Small intestine (tissue), 7 donors: ENCODE results near the gene RERE. TPM values are rescaled to one million over a fixed set of nuclear protein-coding genes. Genes with fewer than 3 reads are reported as not detected.
"Not testable (repeated sequence)": the region's sequence is repeated elsewhere in the genome, so short reads cannot be mapped to it uniquely, and the experiment has no call there.

Source experiments
- DNase-seq, 2 donors: peaks; one replicate each; pipeline versions ENCODE4 v3.0.0 to v3.0.0-alpha.2; 2013
- FAIRE-seq: peaks from 2 replicates; lab custom pipeline; 2012; peaks lifted over from hg19 to GRCh38; lab: Jason Lieb, UNC
- H3K27ac ChIP-seq, 3 donors: one replicate each; pipeline ENCODE4 v1.5.1; 2013; ENCODE audit warnings: low read length in 2 of 3, mild to moderate bottlenecking in 2 of 3, control low read depth in 1 of 3, inconsistent platforms in 1 of 3, low read depth in 1 of 3, moderate library complexity in 1 of 3
- H3K27me3 ChIP-seq, 3 donors: one replicate each; pipeline ENCODE4 v1.6.1; 2013; ENCODE audit warnings: low read length in 3 of 3, inconsistent platforms in 1 of 3; ENCODE audit not compliant: control insufficient read depth in 3 of 3, insufficient read depth in 3 of 3
- H3K36me3 ChIP-seq, 3 donors: one replicate each; pipeline ENCODE4 v1.6.1; 2013; ENCODE audit warnings: low read length in 3 of 3, inconsistent platforms in 1 of 3, low read depth in 1 of 3, mild to moderate bottlenecking in 1 of 3, moderate library complexity in 1 of 3; ENCODE audit not compliant: control insufficient read depth in 3 of 3, insufficient read depth in 2 of 3
- H3K4me1 ChIP-seq, 3 donors: one replicate each; pipeline ENCODE4 v1.6.1; 2013; ENCODE audit warnings: low read length in 2 of 3, inconsistent platforms in 1 of 3, low read depth in 1 of 3, mild to moderate bottlenecking in 1 of 3, moderate library complexity in 1 of 3; ENCODE audit not compliant: control insufficient read depth in 3 of 3, insufficient read depth in 2 of 3
- H3K4me3 ChIP-seq, 3 donors: one replicate each; pipeline ENCODE4 v1.5.1; 2013; ENCODE audit warnings: low read length in 3 of 3, control low read depth in 1 of 3, inconsistent platforms in 1 of 3, low read depth in 1 of 3, mild to moderate bottlenecking in 1 of 3, moderate library complexity in 1 of 3
- H3K9me3 ChIP-seq, 2 donors: one replicate each; pipeline ENCODE4 v1.6.1; 2013; ENCODE audit warnings: low read depth in 1 of 2, low read length in 1 of 2; ENCODE audit not compliant: control insufficient read depth in 2 of 2, insufficient read depth in 1 of 2
- WGBS, 3 donors: extraction: QIAGEN DNeasy Blood & Tissue Kit; methylation state at CpG; one replicate each; pipeline ENCODE4 v1.1.7; 2013; 5-methylcytosine and 5-hydroxymethylcytosine counted together
- polyA plus RNA-seq, 4 donors: library from polyadenylated mRNA; stranded (reverse) in 3 of 4; unstranded in 1 of 4; fragments of 200-250 nt in 3 of 4; fragments of 120-200 nt in 1 of 4; gene quantifications; one replicate each; pipeline versions ENCODE4 v1.2.1 to v1.2.3, GENCODE V29; 2013
- donor health status: healthy with polysubstance abuse.
- donor health status: control.
- donor health status: control.
- donor health status: Bipolar disorder and iron deficiency.
- donor health status: healthy.

The RERE gene
- polyA plus RNA-seq, 4 donors: 19.5 to 66.8 (median 25.8) TPM

DNA sequence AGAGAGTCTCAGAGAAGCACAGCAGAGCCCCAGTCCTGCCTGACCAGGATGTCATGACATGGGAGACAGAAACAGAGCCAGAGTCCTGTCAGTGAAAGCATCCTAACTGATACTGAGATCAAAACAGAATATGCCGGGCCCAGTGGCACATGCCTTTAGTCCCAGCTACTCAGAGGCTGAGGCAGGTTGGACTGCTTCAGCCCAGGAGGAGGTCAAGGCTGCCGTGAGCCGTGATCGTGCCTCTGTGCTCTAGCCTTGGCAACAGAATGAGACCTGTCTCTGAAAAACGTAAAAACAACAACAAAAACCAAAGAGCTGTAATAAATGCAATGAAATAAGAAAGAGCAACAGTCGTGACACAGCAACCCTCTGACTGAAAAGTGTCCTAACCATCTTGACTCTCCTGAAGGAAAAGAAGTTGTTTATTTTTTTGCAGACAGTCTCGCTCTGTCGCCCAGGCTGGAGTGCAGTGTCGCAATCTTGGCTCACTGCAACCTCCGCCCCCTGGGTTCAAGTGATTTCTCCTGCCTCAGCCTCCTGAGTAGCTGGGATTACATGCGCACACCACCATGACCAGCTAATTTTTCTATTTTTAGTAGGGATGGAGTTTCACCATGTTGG is 310.3 kb downstream of the RERE start:
- DNase-seq (no peak), FAIRE-seq (no peak)
- Histone ChIP-seq H3K27me3 (no peaks in the 10 kb centered on the region), H3K9me3 (no peaks in the 10 kb centered on the region), H3K4me1 (no peaks in the 10 kb centered on the region), H3K36me3 (peaks cover 0 to 22% (median 4%) of the 10 kb centered on the region in 3 donors), H3K4me3 (no peak overlapping the region), H3K27ac (peak overlapping the region in 1 of 3 donors; percentile 12)
- 83 to 96% (median 86%) methylated on average over 11 of the region's 11 CpGs for WGBS, 3 donors

DNA sequence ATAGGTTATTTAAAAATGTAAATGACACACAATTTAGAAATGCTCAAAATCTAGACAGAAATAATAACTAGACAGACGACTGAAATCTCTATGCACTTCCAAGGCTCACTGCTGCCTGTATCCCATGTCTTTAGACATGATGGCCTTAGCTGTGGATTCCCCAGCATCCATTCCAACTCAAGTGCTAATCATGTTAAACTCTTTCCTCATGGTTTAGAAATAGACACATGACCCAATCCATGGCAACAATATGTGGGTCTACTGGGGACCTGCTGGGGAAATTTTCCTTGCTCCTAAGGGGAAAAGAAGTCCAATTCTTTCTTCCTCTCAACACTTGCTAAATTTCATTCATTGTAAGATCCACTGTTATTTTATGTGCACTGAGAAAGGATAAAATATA is 311.0 kb downstream of the RERE start:
- Histone ChIP-seq H3K27me3 (no peaks in the 10 kb centered on the region), H3K9me3 (no peaks in the 10 kb centered on the region), H3K27ac (no peak overlapping the region), H3K36me3 (peaks cover 0 to 22% (median 4%) of the 10 kb centered on the region in 3 donors), H3K4me1 (no peaks in the 10 kb centered on the region), H3K4me3 (no peak overlapping the region)
- FAIRE-seq (no peak), DNase-seq (no peak)
- WGBS, 3 donors: 82 to 89% (median 86%) methylated on average over 1 of the region's 1 CpG

DNA sequence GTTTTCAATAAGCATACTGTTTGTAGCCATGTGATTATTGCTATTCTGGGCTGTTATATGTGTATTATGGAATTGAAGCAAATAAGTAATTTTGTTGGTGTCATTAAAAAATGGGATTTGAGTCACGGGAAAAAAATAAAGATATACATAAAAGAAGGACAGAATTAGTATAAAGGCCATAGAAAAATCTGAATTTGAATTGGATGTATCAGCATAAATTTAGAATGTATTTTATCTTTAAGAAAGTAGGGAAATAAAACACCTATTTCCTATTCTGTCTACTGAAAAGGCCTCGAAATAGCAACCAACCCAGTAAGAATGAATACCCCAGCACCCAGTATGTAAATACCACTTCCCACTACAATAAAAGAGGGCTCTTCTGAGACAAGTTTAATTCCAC is 313.6 kb downstream of the RERE start:
- FAIRE-seq: no peak

DNA sequence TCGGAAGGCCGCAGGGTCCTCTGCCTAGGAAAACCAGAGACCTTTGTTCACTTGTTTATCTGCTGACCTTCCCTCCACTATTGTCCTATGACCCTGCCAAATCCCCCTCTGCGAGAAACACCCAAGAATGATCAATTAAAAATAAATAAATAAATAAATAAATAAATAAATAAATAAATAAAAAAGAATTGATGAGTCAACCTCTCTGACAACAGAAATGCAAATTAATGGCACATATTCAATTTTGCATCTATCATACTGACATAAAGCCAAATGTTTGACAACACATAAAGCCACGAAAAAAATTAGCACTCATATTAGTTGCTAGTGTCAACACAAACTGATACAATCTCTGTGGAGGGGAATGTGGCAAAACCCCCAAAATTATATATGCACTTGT is 314.5 kb downstream of the RERE start:
- peaks cover 0 to 24% (median 4%) of the 10 kb centered on the region in 3 donors for H3K36me3 ChIP-seq
- H3K4me1 ChIP-seq, H3K4me3 ChIP-seq, H3K9me3 ChIP-seq, H3K27ac ChIP-seq, DNase-seq, FAIRE-seq, H3K27me3 ChIP-seq: not testable (repeated sequence)
- 67 to 94% (median 88%) methylated on average over 3 to 4 of the region's 4 CpGs for WGBS, 3 donors

More for the DNA sequence above, 313.6 kb downstream of the RERE start:
- no peaks in the 10 kb centered on the region for H3K27me3 ChIP-seq
- 92 to 95% (median 94%) methylated on average over 2 of the region's 2 CpGs for WGBS, 3 donors
- H3K4me1 ChIP-seq: no peaks in the 10 kb centered on the region
- peaks cover 0 to 24% (median 4%) of the 10 kb centered on the region in 3 donors for H3K36me3 ChIP-seq
- H3K27ac ChIP-seq: no peak overlapping the region
- H3K9me3 ChIP-seq: peaks cover 0 to 5% of the 10 kb centered on the region in 2 donors
- DNase-seq: no peak
- no peak overlapping the region for H3K4me3 ChIP-seq

DNA sequence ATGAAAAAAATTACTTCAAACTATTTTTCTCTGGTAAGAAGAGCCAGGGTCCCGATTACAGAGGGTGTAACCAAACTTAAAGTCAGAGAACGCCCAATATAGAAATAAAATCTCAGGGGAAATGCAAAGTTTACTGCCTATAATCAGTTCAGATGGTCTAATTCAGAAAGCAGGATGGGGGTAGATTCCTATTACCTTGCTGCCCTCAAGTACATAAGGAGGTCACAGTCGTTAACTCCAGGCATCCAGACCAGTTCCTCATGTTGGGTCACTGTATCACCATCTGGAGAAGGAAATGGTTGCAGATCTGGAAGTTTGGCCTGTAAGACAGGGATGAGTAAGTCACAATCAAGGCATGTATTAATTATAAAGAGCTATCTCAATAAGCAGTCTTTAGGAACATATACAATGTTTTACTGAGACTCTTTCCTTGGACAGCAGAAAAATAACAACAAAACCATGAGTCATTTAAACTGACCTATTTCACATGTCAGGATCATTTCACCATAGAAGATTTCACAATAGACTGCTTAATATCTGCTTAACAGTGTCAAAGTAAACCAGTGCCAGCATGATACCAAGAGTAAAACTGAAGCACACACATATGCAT is 320.1 kb downstream of the RERE start:
- Histone ChIP-seq H3K4me3 (no peak overlapping the region), H3K36me3 (peaks cover 0 to 38% (median 3%) of the 10 kb centered on the region in 3 donors), H3K27ac (peak overlapping the region in 1 of 3 donors; percentile 48), H3K4me1 (no peaks in the 10 kb centered on the region), H3K9me3 (peaks cover 0 to 5% of the 10 kb centered on the region in 2 donors), H3K27me3 (no peaks in the 10 kb centered on the region)
- 67 to 90% (median 82%) methylated on average over 3 of the region's 3 CpGs for WGBS, 3 donors
- no peak for DNase-seq
- FAIRE-seq: no peak

DNA sequence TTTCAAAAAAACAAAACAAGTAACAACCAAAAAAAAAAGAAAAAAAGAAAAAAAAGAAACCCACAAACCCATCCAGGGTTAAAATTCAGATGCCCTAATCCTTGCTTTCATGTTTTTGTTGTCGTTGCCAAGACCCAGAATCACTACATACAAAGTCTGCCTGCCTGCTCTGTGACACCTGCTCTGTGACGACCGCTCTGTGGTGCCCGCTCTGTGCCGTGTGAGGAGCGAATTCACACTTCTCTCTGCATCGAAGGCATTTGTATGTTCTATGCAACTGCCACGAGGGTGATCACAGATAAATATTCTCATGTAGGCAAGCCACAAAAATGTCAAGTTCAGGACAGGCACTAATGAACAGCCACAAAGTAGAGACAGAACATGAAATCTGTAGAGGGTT is 321.0 kb downstream of the RERE start:
- H3K36me3 ChIP-seq: peaks cover 0 to 38% (median 3%) of the 10 kb centered on the region in 3 donors
- H3K27me3 ChIP-seq: no peaks in the 10 kb centered on the region
- DNase-seq (no peak), FAIRE-seq (no peak)
- no peaks in the 10 kb centered on the region for H3K4me1 ChIP-seq
- H3K4me3 ChIP-seq: no peak overlapping the region
- WGBS, 3 donors: 78 to 80% (median 78%) methylated on average over 8 of the region's 8 CpGs
- H3K9me3 ChIP-seq: peaks cover 0 to 5% of the 10 kb centered on the region in 2 donors
- H3K27ac ChIP-seq: no peak overlapping the region

DNA sequence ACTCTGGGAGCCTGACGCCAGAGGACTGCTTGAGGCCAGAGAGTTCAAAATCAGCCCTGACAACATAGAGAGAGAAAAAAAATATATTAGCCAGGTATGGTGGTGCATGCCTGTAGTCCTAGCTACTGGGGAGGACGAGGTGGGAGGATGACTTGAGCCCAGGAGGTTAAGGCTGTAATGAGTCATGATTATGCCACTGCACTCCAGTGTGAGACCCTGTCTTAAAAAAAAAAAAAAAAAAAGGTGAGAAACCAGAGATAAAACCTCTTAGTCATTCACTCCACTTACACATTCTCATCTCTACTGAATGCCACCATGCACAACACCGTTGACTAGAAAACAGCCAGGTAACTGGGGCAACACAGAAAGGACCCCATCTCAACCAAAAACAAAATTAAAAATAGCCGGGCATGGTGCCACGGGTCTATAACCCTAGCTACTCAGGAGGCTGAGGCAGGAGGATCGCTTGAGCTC is 321.5 kb downstream of the RERE start:
- no peak overlapping the region for H3K27ac ChIP-seq
- FAIRE-seq (no peak), DNase-seq (no peak)
- WGBS, 3 donors: 79 to 93% (median 81%) methylated on average over 6 of the region's 6 CpGs
- peaks cover 0 to 40% (median 3%) of the 10 kb centered on the region in 3 donors for H3K36me3 ChIP-seq
- H3K4me3 ChIP-seq: no peak overlapping the region
- H3K27me3 ChIP-seq: no peaks in the 10 kb centered on the region
- peaks cover 0 to 5% of the 10 kb centered on the region in 2 donors for H3K9me3 ChIP-seq
- no peaks in the 10 kb centered on the region for H3K4me1 ChIP-seq

DNA sequence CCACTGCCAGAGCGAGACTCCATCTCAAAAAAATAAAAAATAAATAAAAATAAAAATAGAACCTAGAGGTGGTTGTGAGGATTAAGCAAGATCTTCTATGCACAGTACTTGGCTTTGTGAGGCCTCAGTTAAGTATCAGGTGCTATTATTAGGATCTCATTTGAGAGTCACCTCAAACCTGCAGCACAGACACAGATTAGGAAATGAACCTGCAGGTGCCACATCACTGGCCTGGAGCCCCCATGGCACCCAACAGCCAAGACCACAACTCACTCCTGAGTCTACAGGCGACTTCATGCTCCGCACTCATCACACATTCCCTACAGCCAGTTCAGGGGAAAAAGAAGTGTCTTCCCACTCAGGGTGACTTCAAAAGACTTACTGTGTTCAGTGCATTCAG is 322.8 kb downstream of the RERE start:
- WGBS, 3 donors: 92 to 100% (median 93%) methylated on average over 3 of the region's 3 CpGs
- no peaks in the 10 kb centered on the region for H3K27me3 ChIP-seq
- no peak for FAIRE-seq

More for the DNA sequence above, 322.8 kb downstream of the RERE start:
- H3K9me3 ChIP-seq: no peaks in the 10 kb centered on the region
- no peak overlapping the region for H3K27ac ChIP-seq
- DNase-seq: no peak
- no peak overlapping the region for H3K4me3 ChIP-seq
- no peaks in the 10 kb centered on the region for H3K4me1 ChIP-seq
- H3K36me3 ChIP-seq: peaks cover 0 to 40% (median 3%) of the 10 kb centered on the region in 3 donors
